Measurements from ENCODE around the gene MAST4. TPM values are rescaled to one million over a fixed set of nuclear protein-coding genes. Genes with fewer than 3 reads are reported as not detected.

Gene MAST4
- total and polyA plus RNA-seq, 2 donors from 2014 or later: 27.3 to 31.4 TPM

DNA sequence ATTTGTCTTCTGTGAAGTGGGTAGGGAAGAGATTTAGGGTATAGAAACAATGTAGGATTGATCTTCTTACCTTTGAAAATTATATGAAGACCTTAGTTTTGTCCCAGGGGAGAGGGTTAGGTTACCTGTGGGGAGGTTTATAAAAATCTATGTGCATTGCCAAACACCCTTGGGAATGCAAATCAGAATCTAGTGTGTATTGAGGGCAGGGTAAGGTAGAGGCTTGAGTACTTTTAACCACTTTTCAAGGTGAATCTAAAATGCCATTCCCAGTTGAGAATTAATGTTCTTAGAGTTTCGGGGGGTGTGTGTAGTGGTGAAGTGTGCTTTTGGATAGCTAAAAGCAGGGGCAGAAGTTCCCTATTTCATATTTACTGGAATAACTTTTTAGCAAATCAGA is 312.0 kb downstream of the MAST4 start:
- no peaks in the 10 kb centered on the region for H3K9me3 ChIP-seq (ENCODE audit: control insufficient read depth in 2 of 3, insufficient read depth in 1 of 3, low read length in 3 of 3)
- TF ChIP-seq, protein P1, sequence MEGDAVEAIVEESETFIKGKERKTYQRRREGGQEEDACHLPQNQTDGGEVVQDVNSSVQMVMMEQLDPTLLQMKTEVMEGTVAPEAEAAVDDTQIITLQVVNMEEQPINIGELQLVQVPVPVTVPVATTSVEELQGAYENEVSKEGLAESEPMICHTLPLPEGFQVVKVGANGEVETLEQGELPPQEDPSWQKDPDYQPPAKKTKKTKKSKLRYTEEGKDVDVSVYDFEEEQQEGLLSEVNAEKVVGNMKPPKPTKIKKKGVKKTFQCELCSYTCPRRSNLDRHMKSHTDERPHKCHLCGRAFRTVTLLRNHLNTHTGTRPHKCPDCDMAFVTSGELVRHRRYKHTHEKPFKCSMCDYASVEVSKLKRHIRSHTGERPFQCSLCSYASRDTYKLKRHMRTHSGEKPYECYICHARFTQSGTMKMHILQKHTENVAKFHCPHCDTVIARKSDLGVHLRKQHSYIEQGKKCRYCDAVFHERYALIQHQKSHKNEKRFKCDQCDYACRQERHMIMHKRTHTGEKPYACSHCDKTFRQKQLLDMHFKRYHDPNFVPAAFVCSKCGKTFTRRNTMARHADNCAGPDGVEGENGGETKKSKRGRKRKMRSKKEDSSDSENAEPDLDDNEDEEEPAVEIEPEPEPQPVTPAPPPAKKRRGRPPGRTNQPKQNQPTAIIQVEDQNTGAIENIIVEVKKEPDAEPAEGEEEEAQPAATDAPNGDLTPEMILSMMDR (IDR thresholded peaks at IDR 0.05; ENCODE audit: borderline replicate concordance, extremely low read depth, insufficient read depth): no peak
- DNase-seq (no peak), FAIRE-seq (no peak)
- no peaks in the 10 kb centered on the region for H3K4me1 ChIP-seq (ENCODE audit: control insufficient read depth in 2 of 3, insufficient read depth in 2 of 3, low read depth in 1 of 3, low read length in 3 of 3)
- H3K27ac ChIP-seq (ENCODE audit: low read depth in 2 of 2, low read length in 2 of 2): no peak overlapping the region
- no peaks in the 10 kb centered on the region for H3K36me3 ChIP-seq (ENCODE audit: control insufficient read depth in 2 of 3, insufficient read depth in 3 of 3, low read length in 3 of 3)
- H3K9ac ChIP-seq (ENCODE audit: low read length in 3 of 3): no peak overlapping the region
- intact Hi-C loops (cut with DNase I): no loop called here
- no peaks in the 10 kb centered on the region for H3K27me3 ChIP-seq (ENCODE audit: control insufficient read depth, insufficient read depth, low read length)
- H3K4me3 ChIP-seq (ENCODE audit: low read length in 3 of 3): no peak overlapping the region

GRCh38 chr5:66909364-66909763 is 313.2 kb downstream of the MAST4 start:
- Histone ChIP-seq H3K27ac (ENCODE audit: low read depth in 2 of 2, low read length in 2 of 2) (no peak overlapping the region), H3K4me3 (ENCODE audit: low read length in 3 of 3) (no peak overlapping the region), H3K36me3 (ENCODE audit: control insufficient read depth in 2 of 3, insufficient read depth in 3 of 3, low read length in 3 of 3) (no peaks in the 10 kb centered on the region), H3K9ac (ENCODE audit: low read length in 3 of 3) (no peak overlapping the region), H3K27me3 (ENCODE audit: control insufficient read depth, insufficient read depth, low read length) (no peaks in the 10 kb centered on the region), H3K9me3 (ENCODE audit: control insufficient read depth in 2 of 3, insufficient read depth in 1 of 3, low read length in 3 of 3) (no peaks in the 10 kb centered on the region), H3K4me1 (ENCODE audit: control insufficient read depth in 2 of 3, insufficient read depth in 2 of 3, low read depth in 1 of 3, low read length in 3 of 3) (no peaks in the 10 kb centered on the region)
- FAIRE-seq: no peak
- TF ChIP-seq, protein P1 (IDR thresholded peaks at IDR 0.05; ENCODE audit: borderline replicate concordance, extremely low read depth, insufficient read depth): no peak
- DNase-seq: no peak
- intact Hi-C loops (cut with DNase I): no loop called here

GRCh38 chr5:66912787-66913186 is 316.6 kb downstream of the MAST4 start:
- no peaks in the 10 kb centered on the region for H3K36me3 ChIP-seq (ENCODE audit: control insufficient read depth in 2 of 3, insufficient read depth in 3 of 3, low read length in 3 of 3)
- DNase-seq (no peak), FAIRE-seq (no peak)
- no peaks in the 10 kb centered on the region for H3K27me3 ChIP-seq (ENCODE audit: control insufficient read depth, insufficient read depth, low read length)
- no peaks in the 10 kb centered on the region for H3K4me1 ChIP-seq (ENCODE audit: control insufficient read depth in 2 of 3, insufficient read depth in 2 of 3, low read depth in 1 of 3, low read length in 3 of 3)
- intact Hi-C loops (cut with DNase I): no loop called here
- TF ChIP-seq, protein P1 (IDR thresholded peaks at IDR 0.05; ENCODE audit: borderline replicate concordance, extremely low read depth, insufficient read depth): no peak
- no peak overlapping the region for H3K27ac ChIP-seq (ENCODE audit: low read depth in 2 of 2, low read length in 2 of 2)
- no peak overlapping the region for H3K9ac ChIP-seq (ENCODE audit: low read length in 3 of 3)
- H3K9me3 ChIP-seq (ENCODE audit: control insufficient read depth in 2 of 3, insufficient read depth in 1 of 3, low read length in 3 of 3): no peaks in the 10 kb centered on the region
- H3K4me3 ChIP-seq (ENCODE audit: low read length in 3 of 3): no peak overlapping the region

DNA sequence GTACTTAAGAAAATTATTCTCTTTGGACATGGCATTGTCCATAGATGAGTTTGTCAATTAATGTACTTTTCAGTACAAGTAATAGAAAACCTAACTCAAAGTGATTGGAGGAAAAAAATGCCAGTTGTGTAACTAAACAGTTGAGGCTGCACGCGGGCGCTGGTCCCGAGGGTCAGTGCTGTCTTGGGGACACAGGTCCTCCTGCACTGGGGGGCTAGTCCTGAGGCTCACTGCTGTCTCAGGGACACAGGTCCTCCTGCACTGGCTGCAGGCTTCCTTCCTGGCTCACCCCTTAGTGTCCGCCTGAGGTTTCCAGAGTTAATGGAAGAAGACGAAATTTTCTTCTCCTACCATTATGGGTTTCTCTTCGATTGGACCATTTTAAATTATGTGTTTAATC is 319.3 kb downstream of the MAST4 start:
- H3K4me1 ChIP-seq (ENCODE audit: control insufficient read depth in 2 of 3, insufficient read depth in 2 of 3, low read depth in 1 of 3, low read length in 3 of 3): no peaks in the 10 kb centered on the region
- no peak overlapping the region for H3K9ac ChIP-seq (ENCODE audit: low read length in 3 of 3)
- FAIRE-seq: no peak
- H3K4me3 ChIP-seq (ENCODE audit: low read length in 3 of 3): no peak overlapping the region
- DNase-seq: no peak
- TF ChIP-seq, protein P1 (IDR thresholded peaks at IDR 0.05; ENCODE audit: borderline replicate concordance, extremely low read depth, insufficient read depth): no peak
- no peak overlapping the region for H3K27ac ChIP-seq (ENCODE audit: low read depth in 2 of 2, low read length in 2 of 2)
- H3K9me3 ChIP-seq (ENCODE audit: control insufficient read depth in 2 of 3, insufficient read depth in 1 of 3, low read length in 3 of 3): no peaks in the 10 kb centered on the region
- intact Hi-C loops (cut with DNase I): no loop called here
- no peaks in the 10 kb centered on the region for H3K27me3 ChIP-seq (ENCODE audit: control insufficient read depth, insufficient read depth, low read length)
- no peaks in the 10 kb centered on the region for H3K36me3 ChIP-seq (ENCODE audit: control insufficient read depth in 2 of 3, insufficient read depth in 3 of 3, low read length in 3 of 3)
